HEK293 (cell line): Measurements from ENCODE around the gene WDR12.

Source experiments
- CTCF ChIP-seq: fragments of 450-650 bp; formaldehyde crosslinking; IDR thresholded peaks from 2 replicates; pipeline ENCODE4 v1.5.1; 2016; ENCODE audit warnings: missing biosample characterization, missing genetic modification characterization
- GLIS2 ChIP-seq: fragments of 450-650 bp; formaldehyde crosslinking; IDR thresholded peaks from 2 replicates; pipeline ENCODE4 v1.5.1; 2016; ENCODE audit warnings: missing biosample characterization, missing genetic modification characterization
- MZF1 ChIP-seq: fragments of 450-650 bp; formaldehyde crosslinking; IDR thresholded peaks from 2 replicates; pipeline ENCODE4 v1.5.1; 2017; ENCODE audit warnings: missing biosample characterization, missing genetic modification characterization, borderline replicate concordance
- ZNF133 ChIP-seq: fragments of 450-650 bp; formaldehyde crosslinking; IDR thresholded peaks from 2 replicates; pipeline ENCODE4 v1.5.1; 2016; ENCODE audit warnings: missing biosample characterization, missing genetic modification characterization
- ZNF184 ChIP-seq: fragments of 450-650 bp; IDR thresholded peaks from 2 replicates; pipeline ENCODE4 v1.5.1; 2018; ENCODE audit warnings: missing biosample characterization, mild to moderate bottlenecking, missing genetic modification characterization
- ZNF24 ChIP-seq: fragments of 450-650 bp; formaldehyde crosslinking; IDR thresholded peaks from 2 replicates; pipeline ENCODE4 v1.5.1; 2016; ENCODE audit warnings: missing biosample characterization, missing genetic modification characterization
- ZNF274 ChIP-seq, 2 experiments: fragments of 200-500 bp in 1 of 2; fragments of 450-650 bp in 1 of 2; sonication (Bioruptor generic) in 1 of 2; formaldehyde crosslinking in 1 of 2; IDR thresholded peaks; 2 replicates each; pipeline versions ENCODE4 v1.5.1 to v1.6.1; 2014 to 2016; ENCODE audit warnings: borderline replicate concordance in 1 of 2, inconsistent platforms in 1 of 2, low read length in 1 of 2, missing biosample characterization in 1 of 2, missing genetic modification characterization in 1 of 2
- ZNF423 ChIP-seq: fragments of 450-650 bp; formaldehyde crosslinking; IDR thresholded peaks from 2 replicates; pipeline ENCODE4 v1.5.1; 2016; ENCODE audit warnings: missing biosample characterization, missing genetic modification characterization
- ZSCAN18 ChIP-seq: fragments of 450-650 bp; formaldehyde crosslinking; IDR thresholded peaks from 2 replicates; pipeline ENCODE4 v1.5.1; 2016; ENCODE audit warnings: missing biosample characterization, missing genetic modification characterization
- ZXDB ChIP-seq: fragments of 450-650 bp; formaldehyde crosslinking; IDR thresholded peaks from 2 replicates; pipeline ENCODE4 v1.5.1; 2016; ENCODE audit warnings: missing biosample characterization, missing genetic modification characterization

- no peak for TF ChIP-seq CTCF
- no peak for TF ChIP-seq ZNF133
- no peak for TF ChIP-seq GLIS2 (tag by site-specific recombination)
- TF ChIP-seq ZSCAN18 (tag by site-specific recombination), result no peak
- TF ChIP-seq ZXDB, result no peak
- TF ChIP-seq ZNF423, result no peak
- TF ChIP-seq ZNF184 (tag by site-specific recombination), result no peak
- TF ChIP-seq MZF1 (tag by site-specific recombination), result no peak
- TF ChIP-seq ZNF24 (tag by site-specific recombination), result no peak
- no peak for TF ChIP-seq ZNF274 (IDR thresholded peaks at IDR 0.05; ENCODE audit: low read length)
- TF ChIP-seq ZNF274 (tag by site-specific recombination; IDR thresholded peaks at IDR 0.05; ENCODE audit: borderline replicate concordance), result no peak
These were observed 66.8 kb downstream of the WDR12 start for GRCh38 chr2:202844656-202845055.
